Upper lobe of left lung (tissue), 4 donors: Measurements from ENCODE around the gene CIZ1.

ENCODE experiments used
- CTCF ChIP-seq, 6 experiments: fragments of 450-650 bp in 4 of 6; fragments of 200-600 bp in 2 of 6; sonication (generic) in 2 of 6; IDR thresholded peaks; one replicate each; pipeline ENCODE4 v1.5.1; 2016 to 2019; ENCODE audit warnings: antibody characterized with exemption in 6 of 6
- POLR2A ChIP-seq, 4 donors: fragments of 450-650 bp; IDR thresholded peaks; one replicate each; pipeline ENCODE4 v1.5.1; 2016 to 2017; ENCODE audit warnings: antibody characterized with exemption in 4 of 4, mild to moderate bottlenecking in 2 of 4
- POLR2AphosphoS5 ChIP-seq, 2 donors: sonication (generic); formaldehyde crosslinking; IDR thresholded peaks; one replicate each; pipeline ENCODE4 v1.5.1; 2017; ENCODE audit warnings: antibody characterized with exemption in 2 of 2

GRCh38 chr9:128202648-128203023 lies 11.3 kb upstream of the CIZ1 start:
- TF ChIP-seq CTCF (IDR thresholded peaks at IDR 0.05) (no peak), POLR2AphosphoS5 (IDR thresholded peaks at IDR 0.05) (no peak), POLR2A (IDR thresholded peaks at IDR 0.05) (no peak)
